ENCODE data around the gene KRT34.

The KRT34 gene

DNA sequence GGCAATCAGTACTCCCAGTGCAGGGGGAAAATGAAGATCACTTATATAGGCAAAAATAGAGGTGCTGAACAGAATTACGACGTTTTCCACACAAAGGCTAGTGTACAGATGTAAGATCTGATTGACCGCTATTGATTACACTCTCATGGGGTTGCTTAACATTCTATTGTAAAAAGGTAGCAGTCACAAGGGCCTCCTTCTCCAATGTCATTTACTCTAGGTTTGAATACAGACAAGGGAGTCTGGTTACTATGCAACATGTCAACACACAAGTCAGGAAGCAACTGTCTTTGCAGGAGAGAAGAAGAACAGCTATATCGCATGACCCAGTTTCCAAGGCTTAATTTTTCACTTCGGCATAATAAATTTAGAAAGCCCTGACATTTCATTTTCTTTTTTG is 34.4 kb upstream of the KRT34 start:
- no peaks in the 10 kb centered on the region for H3K36me3 ChIP-seq (replicated peaks)
- DNase-seq = no peak
- H3K27ac ChIP-seq = no peak overlapping the region
- TF ChIP-seq, protein P1, sequence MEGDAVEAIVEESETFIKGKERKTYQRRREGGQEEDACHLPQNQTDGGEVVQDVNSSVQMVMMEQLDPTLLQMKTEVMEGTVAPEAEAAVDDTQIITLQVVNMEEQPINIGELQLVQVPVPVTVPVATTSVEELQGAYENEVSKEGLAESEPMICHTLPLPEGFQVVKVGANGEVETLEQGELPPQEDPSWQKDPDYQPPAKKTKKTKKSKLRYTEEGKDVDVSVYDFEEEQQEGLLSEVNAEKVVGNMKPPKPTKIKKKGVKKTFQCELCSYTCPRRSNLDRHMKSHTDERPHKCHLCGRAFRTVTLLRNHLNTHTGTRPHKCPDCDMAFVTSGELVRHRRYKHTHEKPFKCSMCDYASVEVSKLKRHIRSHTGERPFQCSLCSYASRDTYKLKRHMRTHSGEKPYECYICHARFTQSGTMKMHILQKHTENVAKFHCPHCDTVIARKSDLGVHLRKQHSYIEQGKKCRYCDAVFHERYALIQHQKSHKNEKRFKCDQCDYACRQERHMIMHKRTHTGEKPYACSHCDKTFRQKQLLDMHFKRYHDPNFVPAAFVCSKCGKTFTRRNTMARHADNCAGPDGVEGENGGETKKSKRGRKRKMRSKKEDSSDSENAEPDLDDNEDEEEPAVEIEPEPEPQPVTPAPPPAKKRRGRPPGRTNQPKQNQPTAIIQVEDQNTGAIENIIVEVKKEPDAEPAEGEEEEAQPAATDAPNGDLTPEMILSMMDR (IDR thresholded peaks at IDR 0.05; ENCODE audit: low read depth, low read length, missing control alignments) = no peak
- in situ Hi-C loops (cut with HindIII; ENCODE audit: low pct_ligation_motif_present, low sequenced_read_pairs) = no loop called here
- H3K27me3 ChIP-seq (replicated peaks) = no peaks in the 10 kb centered on the region
- no peak overlapping the region for H3K4me3 ChIP-seq (ENCODE audit: low read depth, low read length)

DNA sequence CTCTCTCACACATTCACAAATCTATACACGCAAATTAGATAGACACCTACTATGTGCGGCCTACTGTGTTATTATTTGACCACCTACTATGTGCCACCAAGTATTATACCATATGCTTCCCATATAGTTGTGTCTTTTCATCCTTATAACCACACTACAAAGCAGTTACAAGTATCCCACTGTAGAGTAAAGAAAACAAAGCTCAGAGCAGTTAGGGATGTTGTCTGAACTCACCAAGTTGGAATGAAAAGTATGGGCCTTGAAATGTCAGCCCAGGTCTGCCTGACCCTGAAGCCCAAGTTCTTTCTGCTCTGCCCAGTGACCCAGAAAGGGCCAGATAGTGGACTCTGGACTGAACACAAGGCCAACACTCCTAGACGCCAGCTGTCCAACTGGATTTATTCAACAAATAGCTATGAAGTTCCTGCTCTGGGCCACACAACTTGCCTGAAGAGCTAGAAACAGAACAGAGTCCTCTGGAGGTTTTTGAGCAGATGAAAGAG is 33.8 kb upstream of the KRT34 start:
- Histone ChIP-seq H3K4me3 (ENCODE audit: low read depth, low read length) (no peak overlapping the region), H3K36me3 (replicated peaks) (no peaks in the 10 kb centered on the region), H3K27ac (no peak overlapping the region), H3K27me3 (replicated peaks) (no peaks in the 10 kb centered on the region)
- DNase-seq = peak; percentile 23
- TF ChIP-seq, protein P1 (IDR thresholded peaks at IDR 0.05; ENCODE audit: low read depth, low read length, missing control alignments) = no peak
- in situ Hi-C loops (cut with HindIII; ENCODE audit: low pct_ligation_motif_present, low sequenced_read_pairs) = no loop called here

DNA sequence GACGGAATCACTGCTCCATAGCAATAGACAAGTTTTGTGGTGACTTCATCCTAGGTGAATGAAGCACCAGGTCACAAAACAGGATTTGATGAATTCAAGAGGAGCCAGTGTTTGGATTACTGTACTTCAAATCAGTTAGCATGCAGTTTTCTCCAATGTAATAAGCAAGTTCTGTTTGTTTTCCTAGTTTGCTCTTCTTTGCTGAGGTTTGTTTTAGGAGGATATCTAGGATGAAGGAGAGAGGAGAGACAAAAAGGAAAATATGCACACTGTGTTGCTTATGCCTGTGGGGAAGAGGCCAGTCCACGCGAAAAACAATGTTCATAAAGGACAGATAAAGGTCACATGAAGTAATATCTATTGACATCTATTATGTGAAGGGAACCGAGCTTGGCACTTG is 33.3 kb upstream of the KRT34 start:
- Histone ChIP-seq H3K36me3 (replicated peaks) (no peaks in the 10 kb centered on the region), H3K27me3 (replicated peaks) (no peaks in the 10 kb centered on the region), H3K4me3 (ENCODE audit: low read depth, low read length) (no peak overlapping the region), H3K27ac (no peak overlapping the region)
- TF ChIP-seq, protein P1 (IDR thresholded peaks at IDR 0.05; ENCODE audit: low read depth, low read length, missing control alignments) = no peak
- DNase-seq = no peak
- in situ Hi-C loops (cut with HindIII; ENCODE audit: low pct_ligation_motif_present, low sequenced_read_pairs) = no loop called here

DNA sequence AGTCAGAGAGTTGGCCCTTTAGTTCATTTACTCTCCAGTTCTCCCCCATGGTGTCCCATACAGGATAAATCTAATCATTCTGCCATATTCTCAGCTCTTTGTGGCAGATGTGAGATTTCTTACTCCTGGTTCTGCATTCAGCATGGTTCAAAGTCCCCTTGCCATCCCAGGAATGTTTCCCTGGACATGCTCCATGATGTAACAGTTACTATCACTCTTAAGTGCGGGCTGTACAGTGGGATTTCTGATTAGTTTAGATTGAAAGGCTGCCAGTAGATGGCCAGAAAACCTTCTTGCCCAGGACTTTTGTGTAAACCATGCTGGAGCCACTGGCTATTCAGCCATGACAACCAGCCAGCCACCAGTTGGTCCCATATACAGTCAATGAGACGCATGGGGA is 31.9 kb upstream of the KRT34 start:
- Histone ChIP-seq H3K27me3 (replicated peaks) (no peaks in the 10 kb centered on the region), H3K36me3 (replicated peaks) (no peaks in the 10 kb centered on the region)

DNA sequence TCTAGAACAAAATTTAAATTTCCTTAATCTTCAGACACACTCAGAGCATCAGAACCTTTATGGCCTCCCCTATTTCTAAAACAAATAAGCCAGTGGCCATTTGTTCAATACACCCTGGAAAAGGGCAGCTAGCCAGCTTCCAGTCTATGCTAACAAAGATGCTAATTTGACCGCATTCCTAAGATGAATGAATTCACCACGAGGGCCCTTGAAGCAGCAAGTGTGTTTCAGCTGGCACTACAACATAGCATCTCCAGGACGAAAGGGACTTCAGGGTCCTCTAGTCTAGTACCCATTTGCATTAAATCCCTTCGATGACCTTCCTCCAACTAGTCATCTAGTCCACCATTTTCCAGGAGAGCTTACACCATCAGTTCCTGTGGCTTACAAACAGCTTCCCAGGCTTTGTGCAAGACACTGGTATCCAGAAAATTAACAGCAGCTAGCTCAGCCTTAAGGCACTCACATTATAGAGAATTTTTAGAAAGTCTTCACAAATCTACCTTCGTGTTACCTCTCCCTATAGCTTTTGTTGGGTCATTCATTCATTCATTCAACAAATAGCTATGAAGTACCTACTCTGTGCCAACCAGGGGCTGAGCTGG is 31.3 kb upstream of the KRT34 start:
- TF ChIP-seq, protein P1 (IDR thresholded peaks at IDR 0.05; ENCODE audit: low read depth, low read length, missing control alignments) = no peak

More for the DNA sequence above, 31.9 kb upstream of the KRT34 start:
- DNase-seq = no peak
- TF ChIP-seq, protein P1 (IDR thresholded peaks at IDR 0.05; ENCODE audit: low read depth, low read length, missing control alignments) = no peak
- Histone ChIP-seq H3K27ac (no peak overlapping the region), H3K4me3 (ENCODE audit: low read depth, low read length) (no peak overlapping the region)
- in situ Hi-C loops (cut with HindIII; ENCODE audit: low pct_ligation_motif_present, low sequenced_read_pairs) = no loop called here

More for the DNA sequence above, 31.3 kb upstream of the KRT34 start:
- in situ Hi-C loops (cut with HindIII; ENCODE audit: low pct_ligation_motif_present, low sequenced_read_pairs) = no loop called here
- Histone ChIP-seq H3K27me3 (replicated peaks) (no peaks in the 10 kb centered on the region), H3K27ac (no peak overlapping the region), H3K4me3 (ENCODE audit: low read depth, low read length) (no peak overlapping the region), H3K36me3 (replicated peaks) (no peaks in the 10 kb centered on the region)
- DNase-seq = no peak
